GM18870 (cell line): ENCODE measurements around the gene MEF2A.
A peak's percentile ranks its signal among the peaks of the same experiment; 100 is the strongest.

Experiments
- ATAC-seq: cut with Tn5 transposase; IDR thresholded peaks from one replicate; pipeline ENCODE4 v1.9.1; 2021; ENCODE audit warnings: moderate library complexity; ENCODE audit not compliant: unreplicated experiment

MEF2A gene

DNA sequence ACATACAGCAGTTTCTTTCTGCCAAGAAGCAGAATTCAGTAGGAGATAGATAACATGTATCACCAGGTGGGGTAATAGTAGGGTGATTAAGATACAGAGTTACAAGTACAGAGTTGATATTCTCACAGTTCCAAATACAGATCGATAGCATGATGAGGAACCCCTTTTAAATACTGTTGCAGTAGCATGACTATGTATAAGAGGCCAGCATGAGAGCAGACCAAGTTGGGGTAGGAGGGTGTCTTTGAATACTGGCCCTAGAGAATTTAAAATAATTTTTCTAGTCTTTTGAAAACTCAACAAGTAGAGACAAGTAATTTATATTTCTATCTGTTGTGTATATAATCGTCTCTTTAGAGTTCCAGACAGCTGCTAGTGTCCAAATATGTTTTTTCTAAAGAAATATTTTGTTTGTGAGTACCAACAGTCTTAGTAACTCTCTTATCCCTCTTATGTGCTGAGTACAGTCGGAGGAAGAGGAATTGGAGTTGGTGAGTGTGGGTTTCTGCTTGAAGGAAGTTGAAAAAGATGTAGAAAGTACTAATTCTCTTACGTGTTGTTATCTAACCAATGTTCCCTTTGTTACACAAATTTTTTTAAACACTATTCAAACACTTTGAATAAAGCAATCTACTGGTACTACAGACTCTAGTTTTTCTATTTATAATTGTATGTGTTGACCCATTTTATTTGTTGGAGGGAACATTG lies 137.3 kb downstream of the MEF2A start:
- peak; percentile 6 for ATAC-seq

DNA sequence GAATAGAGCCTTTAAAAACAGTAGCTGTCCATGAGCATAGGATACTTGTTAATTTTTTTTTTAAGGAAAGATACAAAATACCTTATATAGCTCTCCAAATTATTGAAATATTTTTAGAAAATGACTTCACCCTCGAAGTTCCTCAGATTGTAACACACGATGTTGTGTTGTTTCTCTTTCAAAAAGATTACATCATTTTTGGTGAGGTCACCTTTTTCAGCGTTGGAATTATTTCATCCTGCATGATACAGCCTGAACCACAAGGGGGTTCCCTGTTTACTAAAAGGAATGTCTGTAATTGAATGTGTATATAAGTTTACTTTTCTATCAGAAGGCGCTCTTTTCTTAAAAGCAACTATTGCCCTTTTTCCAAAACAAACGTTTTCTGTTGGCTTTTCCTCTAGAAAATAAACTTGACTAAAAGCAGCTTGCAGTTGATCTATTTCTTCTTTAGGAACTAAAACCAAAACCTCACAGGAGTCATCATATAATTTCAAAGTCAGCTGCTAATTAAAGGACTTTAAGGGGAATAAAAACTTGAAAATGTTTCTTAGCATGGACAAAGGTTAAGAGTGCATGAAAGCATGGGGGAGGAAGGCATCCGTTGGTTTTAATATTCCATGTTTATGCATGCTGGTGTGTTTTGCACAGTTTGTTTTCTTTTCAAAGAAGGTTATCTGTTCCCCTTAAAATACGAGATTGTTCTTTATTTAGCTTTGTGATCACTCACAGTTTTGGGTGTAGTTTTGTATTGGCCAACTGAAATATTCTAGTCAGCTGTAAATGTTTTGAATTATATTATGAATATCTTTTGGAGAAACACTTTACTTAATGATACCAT lies 138.0 kb downstream of the MEF2A start:
- ATAC-seq, result peak; percentile 63

DNA sequence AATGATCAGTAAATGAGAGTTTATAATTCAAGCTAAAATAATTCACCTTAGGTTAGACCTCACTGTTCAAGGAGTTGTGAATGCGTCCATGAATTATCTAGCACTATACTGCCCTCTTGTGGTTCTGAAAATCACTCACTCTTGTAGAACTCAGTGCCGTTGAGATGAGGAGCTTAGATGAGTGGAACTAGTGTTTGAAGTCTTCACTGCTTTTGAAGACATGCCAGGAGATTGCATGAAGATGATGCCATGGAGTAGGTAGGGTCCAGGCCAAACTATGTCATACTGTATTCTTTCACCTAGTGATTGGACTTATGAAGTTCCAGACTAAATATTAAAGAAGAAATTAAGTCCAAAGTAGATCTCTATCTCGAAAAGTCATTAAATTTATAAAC lies 138.7 kb downstream of the MEF2A start:
- ATAC-seq, result peak; percentile 65

DNA sequence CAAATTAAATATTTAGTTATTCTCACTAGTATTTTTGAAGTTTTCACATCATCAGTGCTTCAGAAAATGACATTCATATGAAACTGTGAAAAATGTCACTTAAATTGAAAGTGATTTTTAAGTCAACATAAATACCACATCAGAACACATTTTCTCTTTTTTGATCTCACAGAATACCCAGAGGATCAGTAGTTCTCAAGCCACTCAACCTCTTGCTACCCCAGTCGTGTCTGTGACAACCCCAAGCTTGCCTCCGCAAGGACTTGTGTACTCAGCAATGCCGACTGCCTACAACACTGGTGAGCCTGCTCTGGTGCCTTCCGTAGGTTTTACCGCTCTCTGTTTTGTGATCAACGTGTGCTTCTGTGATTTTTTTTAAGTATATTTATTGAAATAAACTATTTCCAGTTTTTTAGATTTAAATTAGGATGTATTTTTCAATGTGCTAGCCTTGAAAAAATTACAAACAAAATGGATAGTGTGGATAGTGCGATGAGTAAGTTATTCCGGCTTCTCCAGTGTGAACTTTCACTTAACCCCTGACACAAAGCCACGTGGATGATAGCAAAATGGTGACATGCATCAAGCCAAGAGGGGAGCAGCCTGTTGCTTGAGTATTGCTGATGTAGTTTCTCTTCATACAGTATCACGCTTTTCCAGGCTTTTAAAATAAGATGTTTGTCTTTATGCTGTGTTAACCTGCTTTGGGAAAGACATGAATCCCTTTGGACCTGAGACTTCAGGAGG lies 140.9 kb downstream of the MEF2A start:
- ATAC-seq, result no peak

GRCh38 chr15:99707473-99708270 lies 141.9 kb downstream of the MEF2A start:
- no peak for ATAC-seq

- ATAC-seq, result no peak
Measured at GRCh38 chr15:99708563-99708962, 142.8 kb downstream of the MEF2A start.

DNA sequence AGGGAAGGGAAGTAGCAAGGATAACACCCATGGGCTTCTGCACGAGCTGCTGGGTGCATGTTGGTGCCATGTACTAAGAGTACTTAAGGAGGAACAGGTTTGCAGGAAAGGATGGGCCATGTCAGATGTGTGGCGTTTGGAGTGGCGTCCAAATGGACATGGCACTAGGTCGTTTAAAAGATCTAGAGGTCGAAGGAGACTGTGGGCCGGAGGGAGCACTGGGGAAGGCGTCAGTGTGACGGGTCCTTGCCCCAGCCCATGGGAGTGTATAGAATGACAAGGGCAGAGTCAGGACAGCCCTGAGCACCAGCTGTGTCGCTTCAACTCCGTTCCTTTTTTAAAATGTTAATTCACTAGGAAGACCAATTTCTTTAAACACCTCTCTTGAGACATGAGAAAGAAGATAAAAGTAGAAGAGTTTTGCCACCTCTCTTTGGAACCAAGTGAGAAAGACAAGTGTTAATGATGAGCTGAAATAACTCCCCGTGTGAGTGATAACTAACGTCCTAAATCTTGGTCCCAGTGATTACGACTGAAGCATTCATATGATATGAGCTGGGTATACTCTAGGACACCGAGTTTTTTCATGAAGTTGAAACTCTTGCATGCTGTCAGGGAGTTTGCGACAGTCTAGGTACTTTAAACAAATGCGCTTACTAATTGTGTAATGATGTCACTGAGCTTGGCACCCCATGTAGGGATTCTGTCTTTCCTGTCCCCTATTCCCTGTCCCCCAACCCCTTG lies 143.6 kb downstream of the MEF2A start:
- no peak for ATAC-seq

- ATAC-seq, result no peak
Measured at GRCh38 chr15:99711625-99712024, 145.8 kb downstream of the MEF2A start.

DNA sequence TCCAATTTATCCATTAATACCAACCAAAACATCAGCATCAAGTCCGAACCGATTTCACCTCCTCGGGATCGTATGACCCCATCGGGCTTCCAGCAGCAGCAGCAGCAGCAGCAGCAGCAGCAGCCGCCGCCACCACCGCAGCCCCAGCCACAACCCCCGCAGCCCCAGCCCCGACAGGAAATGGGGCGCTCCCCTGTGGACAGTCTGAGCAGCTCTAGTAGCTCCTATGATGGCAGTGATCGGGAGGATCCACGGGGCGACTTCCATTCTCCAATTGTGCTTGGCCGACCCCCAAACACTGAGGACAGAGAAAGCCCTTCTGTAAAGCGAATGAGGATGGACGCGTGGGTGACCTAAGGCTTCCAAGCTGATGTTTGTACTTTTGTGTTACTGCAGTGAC lies 146.6 kb downstream of the MEF2A start:
- ATAC-seq, result no peak

- no peak for ATAC-seq
Measured at GRCh38 chr15:99716540-99717095, 150.8 kb downstream of the MEF2A start.

GRCh38 chr15:99717161-99718009 lies 151.6 kb downstream of the MEF2A start:
- no peak for ATAC-seq

GRCh38 chr15:99718421-99718820 lies 152.6 kb downstream of the MEF2A start:
- ATAC-seq, result no peak

DNA sequence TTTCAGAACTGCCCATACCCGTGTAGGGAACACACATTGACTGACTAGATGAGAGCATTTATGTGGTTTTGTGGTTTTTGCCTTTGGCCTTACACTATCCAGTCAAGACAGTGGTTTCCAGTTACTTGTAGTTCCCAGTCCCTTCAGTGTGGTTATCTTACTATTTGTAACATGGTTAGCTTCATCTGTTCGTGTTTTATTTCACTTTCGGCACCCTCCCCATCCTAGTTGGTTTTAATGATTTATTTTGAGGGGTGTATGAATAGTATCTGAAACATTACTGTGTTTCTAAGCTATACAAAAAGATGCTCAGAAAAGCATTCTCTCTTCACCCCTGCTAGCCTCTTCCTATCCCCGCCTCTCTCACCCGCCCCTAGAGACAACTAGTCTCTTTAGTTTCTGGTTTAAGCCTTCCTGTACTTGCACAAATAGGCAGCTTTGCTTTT lies 153.3 kb downstream of the MEF2A start:
- peak; percentile 90 for ATAC-seq

- ATAC-seq, result no peak
Measured at GRCh38 chr15:99720533-99720932, 154.7 kb downstream of the MEF2A start.

DNA sequence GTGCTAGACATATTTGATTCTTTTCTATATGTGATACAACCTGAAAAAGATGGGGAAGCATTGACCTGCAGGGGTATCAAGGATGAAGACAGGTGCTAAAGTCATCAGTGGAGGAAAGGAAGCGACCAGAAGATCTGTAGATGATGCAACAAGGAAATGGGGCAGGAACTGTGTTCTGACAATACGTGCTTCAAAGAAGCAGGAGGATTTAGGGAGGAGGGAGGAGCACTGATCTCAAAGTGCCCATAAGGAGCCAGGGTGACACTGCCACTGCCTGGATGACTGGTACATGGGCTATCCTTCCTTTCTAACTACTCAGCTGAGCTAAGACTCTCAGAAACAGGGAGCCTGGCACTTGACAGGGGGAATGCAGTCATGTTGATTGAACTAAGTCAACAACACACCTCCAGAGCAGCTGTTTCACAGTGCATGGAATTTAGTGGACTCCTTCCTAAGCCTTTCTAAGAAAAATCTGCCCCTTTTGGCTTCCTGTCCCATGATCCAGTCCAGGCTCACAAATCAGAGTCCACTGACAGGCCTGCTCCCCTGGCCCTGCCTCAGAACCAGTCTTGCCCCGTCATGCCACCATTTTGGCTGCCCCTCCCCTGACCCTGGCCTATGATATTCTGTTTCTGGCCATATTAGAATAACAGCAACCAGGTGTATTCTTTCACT lies 155.5 kb downstream of the MEF2A start:
- ATAC-seq, result no peak

- ATAC-seq, result no peak
Measured at GRCh38 chr15:99721896-99722295, 156.1 kb downstream of the MEF2A start.

GRCh38 chr15:99722406-99722805 lies 156.6 kb downstream of the MEF2A start:
- no peak for ATAC-seq

GRCh38 chr15:99726333-99726732 lies 160.5 kb downstream of the MEF2A start:
- no peak for ATAC-seq
